GM12892 (cell line): ENCODE measurements around the gene FOSB.
A peak's percentile ranks its signal among the peaks of the same experiment; 100 is the strongest.

Experiments used
- DNase-seq: peaks from one replicate; pipeline ENCODE4 v3.0.0; 2011; ENCODE audit not compliant: insufficient read length
- FAIRE-seq: peaks from 2 replicates; lab custom pipeline; 2011; peaks lifted over from hg19 to GRCh38; lab: Jason Lieb, UNC
- POLR2A ChIP-seq: IDR thresholded peaks from 2 replicates; pipeline ENCODE4 v1.6.1; 2011; ENCODE audit warnings: low read depth, low read length, control low read depth
- POLR2AphosphoS5 ChIP-seq: IDR thresholded peaks from 2 replicates; pipeline ENCODE4 v1.6.1; 2011; ENCODE audit warnings: low read depth, low read length, control low read depth
- TAF1 ChIP-seq: IDR thresholded peaks from 2 replicates; pipeline ENCODE4 v1.6.1; 2011; ENCODE audit warnings: low read depth, mild to moderate bottlenecking, control low read depth, low read length, borderline replicate concordance

FOSB gene

GRCh38 chr19:45494261-45494916 lies 26.6 kb downstream of the FOSB start:
- DNase-seq: no peak
- FAIRE-seq: no peak
- TF ChIP-seq POLR2AphosphoS5 (no peak), TAF1 (no peak), POLR2A (no peak)

GRCh38 chr19:45495178-45495577 lies 27.4 kb downstream of the FOSB start:
- FAIRE-seq (no peak), DNase-seq (no peak)
- TF ChIP-seq POLR2A (no peak), POLR2AphosphoS5 (no peak), TAF1 (no peak)

GRCh38 chr19:45496349-45496953 lies 28.7 kb downstream of the FOSB start:
- FAIRE-seq (no peak), DNase-seq (no peak)
- TF ChIP-seq POLR2AphosphoS5 (no peak), POLR2A (no peak), TAF1 (no peak)

- TF ChIP-seq POLR2AphosphoS5: no peak
- FAIRE-seq (peak; percentile 76), DNase-seq (no peak)
Observed at GRCh38 chr19:45497791-45498190, 30.0 kb downstream of the FOSB start.

- peak; percentile 68 for DNase-seq
- FAIRE-seq: peak; percentile 27
- TF ChIP-seq POLR2AphosphoS5 (no peak), TAF1 (no peak), POLR2A (no peak)
Observed at GRCh38 chr19:45498411-45499195, 30.8 kb downstream of the FOSB start, which contains the start of gene PPM1N. PPM1N (plus strand) TSS chr19:45498443; CDS start chr19:45498473, 30 bp downstream.

GRCh38 chr19:45499196-45500180 lies 31.7 kb downstream of the FOSB start:
- FAIRE-seq: peak; percentile 51
- no peak for DNase-seq
- TF ChIP-seq TAF1 (no peak), POLR2AphosphoS5 (no peak)

GRCh38 chr19:45500918-45501729 lies 33.3 kb downstream of the FOSB start:
- TF ChIP-seq TAF1: peak; percentile 26; the same call in 1 of the 2 replicates
- TF ChIP-seq POLR2AphosphoS5: no peak
- DNase-seq (no peak), FAIRE-seq (no peak)

GRCh38 chr19:45501730-45502014 lies 33.9 kb downstream of the FOSB start:
- no peak for FAIRE-seq
- DNase-seq: no peak
- TF ChIP-seq POLR2AphosphoS5: no peak
- TF ChIP-seq POLR2A: no peak
- TF ChIP-seq TAF1: no peak

GRCh38 chr19:45502111-45502510 lies 34.3 kb downstream of the FOSB start:
- TF ChIP-seq POLR2AphosphoS5: no peak
- no peak for TF ChIP-seq TAF1
- no peak for TF ChIP-seq POLR2A
- DNase-seq: no peak
- FAIRE-seq: no peak

GRCh38 chr19:45503909-45504308 lies 36.1 kb downstream of the FOSB start:
- no peak for DNase-seq
- no peak for TF ChIP-seq POLR2A
- no peak for TF ChIP-seq POLR2AphosphoS5
- no peak for TF ChIP-seq TAF1
- no peak for FAIRE-seq

GRCh38 chr19:45505151-45505995 lies 37.6 kb downstream of the FOSB start:
- no peak for TF ChIP-seq TAF1
- TF ChIP-seq POLR2A: no peak
- TF ChIP-seq POLR2AphosphoS5: no peak
- DNase-seq: no peak
- no peak for FAIRE-seq
